HCT116 (cell line): Measurements from ENCODE around the gene KCNK15. TPM values are rescaled to one million over a fixed set of nuclear protein-coding genes. Genes with fewer than 3 reads are reported as not detected.

Experiments
- ATAC-seq: fragments of 200-7000 bp; cut with Tn5 transposase; 2 replicates; pipeline ENCODE4 v1.9.1; 2020; ENCODE audit warnings: mild to moderate bottlenecking, moderate library complexity
- BruUV-seq: library from RNA; stranded (reverse); fragments of 400-500 nt; replicated peaks from 2 replicates; lab custom pipeline; 2021; lab: Mats Ljungman, UMichigan
- CTCF ChIA-PET: fragments of 300-600 bp; sonication (Branson Sonifier 250); formaldehyde crosslinking; loops from one replicate; lab custom pipeline; 2021; ENCODE audit warnings: antibody characterized with exemption; lab: Charles Lee
- POLR2A ChIA-PET: fragments of 300-600, 350-600 bp; sonication (Branson Sonifier 250); formaldehyde crosslinking; loops from one replicate; lab custom pipeline; 2021; ENCODE audit warnings: antibody characterized with exemption; lab: Charles Lee
- RAD21 ChIA-PET, 2 experiments: fragments of 300-600 bp; sonication (Branson Sonifier 250); formaldehyde crosslinking; loops; one replicate each; lab custom pipeline; 2023; ENCODE audit warnings: low total read pairs in 2 of 2; ENCODE audit not compliant: uncharacterized antibody in 2 of 2, unreplicated experiment in 2 of 2, low non-redundant PET in 1 of 2; lab: Charles Lee
- DNase-seq: peaks from one replicate; pipeline ENCODE4 v3.0.0-alpha.2; 2010; ENCODE audit warnings: low read depth, low spot score
- H2AFZ ChIP-seq: fragments of 200-600 bp; shearing (Covaris generic), sonication (generic); 2 replicates; pipeline ENCODE4 v1.6.1; 2017; ENCODE audit warnings: low read depth, mixed run types, mixed read lengths, antibody characterized with exemption, low read length; ENCODE audit not compliant: poor library complexity, severe bottlenecking
- H3K27ac ChIP-seq: 2 replicates; pipeline ENCODE4 v1.5.1; 2012; ENCODE audit warnings: low read depth, low read length
- H3K27me3 ChIP-seq: fragments of 200-600 bp; sonication (generic); 2 replicates; pipeline ENCODE4 v1.6.1; 2016; ENCODE audit warnings: mixed run types, low read length, mixed read lengths; ENCODE audit not compliant: insufficient read depth
- H3K36me3 ChIP-seq, 2 experiments: fragments of 200-500 bp in 1 of 2; fragments of 200-600 bp in 1 of 2; sonication (Bioruptor generic) in 1 of 2; sonication (generic) in 1 of 2; 2 replicates each; pipeline versions ENCODE4 v1.5.1 to v1.6.1; 2014 to 2016; ENCODE audit warnings: low read length in 2 of 2, inconsistent platforms in 1 of 2, mixed read lengths in 1 of 2, mixed run types in 1 of 2; ENCODE audit not compliant: insufficient read depth in 2 of 2, control insufficient read depth in 1 of 2
- H3K4me1 ChIP-seq, 2 experiments: fragments of 200-600 bp in 1 of 2; sonication (generic) in 1 of 2; 2 replicates each; pipeline versions ENCODE4 v1.5.1 to v1.6.1; 2012 to 2017; ENCODE audit warnings: low read length in 2 of 2, inconsistent platforms in 1 of 2, mild to moderate bottlenecking in 1 of 2, mixed read lengths in 1 of 2, mixed run types in 1 of 2, moderate library complexity in 1 of 2; ENCODE audit not compliant: insufficient read depth in 2 of 2, control insufficient read depth in 1 of 2
- H3K4me2 ChIP-seq: fragments of 200-600 bp; sonication (generic); 2 replicates; pipeline ENCODE4 v1.6.1; 2017; ENCODE audit warnings: mixed run types, low read length, mixed read lengths
- H3K4me3 ChIP-seq, 2 experiments: fragments of 200-600 bp in 1 of 2; sonication (generic) in 1 of 2; replicated peaks in 1 of 2; 2 replicates each; pipeline ENCODE4 v1.5.1; 2011 to 2016; ENCODE audit warnings: low read length in 2 of 2, control low read depth in 1 of 2, low read depth in 1 of 2, mild to moderate bottlenecking in 1 of 2, mixed read lengths in 1 of 2, mixed run types in 1 of 2
- H3K79me2 ChIP-seq: fragments of 200-600 bp; sonication (generic); 2 replicates; pipeline ENCODE4 v1.6.1; 2017; ENCODE audit warnings: mild to moderate bottlenecking, mixed run types, low read length, moderate library complexity, mixed read lengths; ENCODE audit not compliant: insufficient read depth
- H3K9ac ChIP-seq: fragments of 200-600 bp; sonication (generic); 2 replicates; pipeline ENCODE4 v1.6.1; 2016; ENCODE audit warnings: low read length, mixed read lengths
- H3K9me2 ChIP-seq: fragments of 200-600 bp; sonication (generic), shearing (Covaris generic); 2 replicates; pipeline ENCODE4 v1.6.1; 2017; ENCODE audit warnings: mixed run types, mild to moderate bottlenecking, moderate library complexity; ENCODE audit not compliant: insufficient read depth
- H3K9me3 ChIP-seq, 2 experiments: fragments of 200-500 bp in 1 of 2; fragments of 200-600 bp in 1 of 2; sonication (Bioruptor generic) in 1 of 2; sonication (generic) in 1 of 2; 2 replicates each; pipeline ENCODE4 v1.6.1; 2014 to 2017; ENCODE audit warnings: low read length in 2 of 2, mixed read lengths in 2 of 2, inconsistent platforms in 1 of 2, low read depth in 1 of 2, mild to moderate bottlenecking in 1 of 2, mixed run types in 1 of 2, moderate library complexity in 1 of 2; ENCODE audit not compliant: control insufficient read depth in 1 of 2, insufficient read depth in 1 of 2
- H4K20me1 ChIP-seq: fragments of 200-600 bp; sonication (generic), shearing (Covaris generic); 2 replicates; pipeline ENCODE4 v1.6.1; 2017; ENCODE audit warnings: mixed run types, mild to moderate bottlenecking, moderate library complexity; ENCODE audit not compliant: insufficient read depth
- CBX3 ChIP-seq: IDR thresholded peaks from 2 replicates; pipeline ENCODE4 v1.6.1; 2012; ENCODE audit warnings: low read depth
- CEBPB ChIP-seq: IDR thresholded peaks from 2 replicates; pipeline ENCODE4 v1.6.1; 2012; ENCODE audit warnings: low read depth
- CTCF ChIP-seq, 3 experiments: fragments of 200-600 bp in 1 of 3; sonication (generic) in 1 of 3; IDR thresholded peaks in 2 of 3; conservative IDR thresholded peaks in 1 of 3; 2 replicates each; pipeline ENCODE4 v1.5.1; 2012 to 2017; ENCODE audit warnings: low read depth in 2 of 3, low read length in 2 of 3, antibody characterized with exemption in 1 of 3, borderline replicate concordance in 1 of 3, control low read depth in 1 of 3, mild to moderate bottlenecking in 1 of 3, mixed read lengths in 1 of 3, mixed run types in 1 of 3, moderate library complexity in 1 of 3; ENCODE audit not compliant: insufficient read depth in 1 of 3
- ELF1 ChIP-seq: IDR thresholded peaks from 2 replicates; pipeline ENCODE4 v1.6.1; 2012; ENCODE audit warnings: low read depth, borderline replicate concordance
- EZH2phosphoT487 ChIP-seq: fragments of 200-600 bp; IDR thresholded peaks from 2 replicates; pipeline ENCODE4 v1.6.1; 2018; ENCODE audit warnings: antibody characterized with exemption, borderline replicate concordance
- FOSL1 ChIP-seq: IDR thresholded peaks from 2 replicates; pipeline ENCODE4 v1.6.1; 2012; ENCODE audit warnings: low read depth
- JUND ChIP-seq: IDR thresholded peaks from 2 replicates; pipeline ENCODE4 v1.6.1; 2012
- POLR2A ChIP-seq: IDR thresholded peaks from 2 replicates; pipeline ENCODE4 v1.7.0; 2011; ENCODE audit warnings: borderline replicate concordance; ENCODE audit not compliant: insufficient read depth, insufficient read length; ENCODE audit errors: extremely low read depth
- POLR2AphosphoS5 ChIP-seq: IDR thresholded peaks from 2 replicates; pipeline ENCODE4 v1.6.1; 2011; ENCODE audit warnings: mild to moderate bottlenecking, low read depth, low read length, moderate library complexity
- RAD21 ChIP-seq: IDR thresholded peaks from 2 replicates; pipeline ENCODE4 v1.6.1; 2012; ENCODE audit warnings: low read depth, mild to moderate bottlenecking
- REST ChIP-seq: IDR thresholded peaks from 2 replicates; pipeline ENCODE4 v1.6.1; 2012; ENCODE audit warnings: low read depth
- SP1 ChIP-seq: IDR thresholded peaks from 2 replicates; pipeline ENCODE4 v1.6.1; 2012; ENCODE audit warnings: low read depth
- SRF ChIP-seq: IDR thresholded peaks from 2 replicates; pipeline ENCODE4 v1.6.1; 2012; ENCODE audit warnings: low read depth
- YY1 ChIP-seq: IDR thresholded peaks from 2 replicates; pipeline ENCODE4 v1.6.1; 2011; ENCODE audit warnings: low read length, low read depth, moderate library complexity, mild to moderate bottlenecking; ENCODE audit not compliant: insufficient replicate concordance; ENCODE audit errors: extremely low read depth
- ZBTB33 ChIP-seq: IDR thresholded peaks from 2 replicates; pipeline ENCODE4 v1.6.1; 2011; ENCODE audit warnings: mild to moderate bottlenecking, low read length, moderate library complexity; ENCODE audit not compliant: insufficient replicate concordance; ENCODE audit errors: extremely low read depth
- ZFX ChIP-seq: fragments of 450-650 bp; IDR thresholded peaks from 2 replicates; pipeline ENCODE4 v1.6.1; 2017
- ZNF274 ChIP-seq: fragments of 200-500 bp; sonication (Bioruptor generic); IDR thresholded peaks from 2 replicates; pipeline ENCODE4 v1.6.1; 2014; ENCODE audit warnings: mild to moderate bottlenecking, low read depth, low read length, inconsistent platforms
- intact Hi-C: fragments of 100-400 bp; cut with micrococcal nuclease; formaldehyde crosslinking; loops from 2 replicates; pipeline ENCODE4 v1.10.0; 2022
- total RNA-seq: library from RNA; stranded (reverse); gene quantifications from one replicate; pipeline ENCODE4 v1.2.1, GENCODE V29; 2021; ENCODE audit not compliant: unreplicated experiment
- TF ChIP-seq, protein P1 (sequence below): IDR thresholded peaks from 2 replicates; pipeline ENCODE4 v1.6.1; 2012

Gene KCNK15
- total RNA-seq, 1 experiment from 2014 or later = not detected

GRCh38 chr20:44732327-44732726 lies 13.3 kb upstream of the KCNK15 start:
- TF ChIP-seq YY1 = no peak
- no peak for TF ChIP-seq ZNF274
- TF ChIP-seq, protein P1, sequence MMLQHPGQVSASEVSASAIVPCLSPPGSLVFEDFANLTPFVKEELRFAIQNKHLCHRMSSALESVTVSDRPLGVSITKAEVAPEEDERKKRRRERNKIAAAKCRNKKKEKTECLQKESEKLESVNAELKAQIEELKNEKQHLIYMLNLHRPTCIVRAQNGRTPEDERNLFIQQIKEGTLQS = no peak
- no peak for TF ChIP-seq CTCF (IDR thresholded peaks at IDR 0.05 in 2 of 3, conservative IDR thresholded peaks at IDR 0.05 in 1 of 3; ENCODE audit: borderline replicate concordance in 1 of 3, insufficient read depth in 1 of 3, low read depth in 2 of 3, low read length in 2 of 3)
- no peak for TF ChIP-seq POLR2AphosphoS5
- TF ChIP-seq ZFX = no peak
- TF ChIP-seq RAD21 = no peak
- no peak for TF ChIP-seq SP1
- TF ChIP-seq POLR2A = no peak
- no peak for TF ChIP-seq ZBTB33
- no peak for TF ChIP-seq CBX3
- no peak for TF ChIP-seq EZH2phosphoT487
- no peak for TF ChIP-seq ELF1
- no peak for TF ChIP-seq JUND
- no peak for TF ChIP-seq SRF
- no peak for TF ChIP-seq FOSL1
- TF ChIP-seq REST = no peak
- no peak for TF ChIP-seq CEBPB
- TF ChIP-seq, all 23 proteins: peak for 0
- CTCF ChIA-PET = interaction anchor here (1.5 to 7.3 kb wide), 5 partner anchors 11 to 48 kb away, joined by 3 to 160 read pairs (median 9); no protein-coding TSS in a partner anchor

More at GRCh38 chr20:44732327-44732726, 13.3 kb upstream of the KCNK15 start:
- no peak for ATAC-seq
- Histone ChIP-seq H3K4me3 (no peak overlapping the region), H3K79me2 (no peaks in the 10 kb centered on the region), H3K4me2 (no peak overlapping the region), H2AFZ (no peak overlapping the region), H3K9ac (no peak overlapping the region), H4K20me1 (no peaks in the 10 kb centered on the region), H3K36me3 (no peaks in the 10 kb centered on the region), H3K9me2 (no peaks in the 10 kb centered on the region), H3K27ac (no peak overlapping the region), H3K9me3 (no peaks in the 10 kb centered on the region), H3K4me1 (peaks cover 32 to 56% of the 10 kb centered on the region in 2 experiments), H3K27me3 (no peaks in the 10 kb centered on the region)
- ChIA-PET POLR2A (interaction anchor here (1.3 to 1.9 kb wide), 2 partner anchors 47 to 48 kb away, joined by 3 to 5 read pairs; no protein-coding TSS in a partner anchor), RAD21 (interaction anchor here (1.6 to 2.0 kb wide), 3 partner anchors 39 to 49 kb away, joined by 3 to 27 read pairs (median 7); no protein-coding TSS in a partner anchor)
- DNase-seq = no peak
- intact Hi-C loops = no loop called here
- no TSS peak for BruUV-seq
